ENCODE data around the gene SSR2. TPM values are rescaled to one million over a fixed set of nuclear protein-coding genes. Genes with fewer than 3 reads are reported as not detected.
A peak's percentile ranks its signal among the peaks of the same experiment; 100 is the strongest.
"Not testable (repeated sequence)": the region's sequence is repeated elsewhere in the genome, so short reads cannot be mapped to it uniquely, and the experiment has no call there.

Gene SSR2
- total and polyA plus RNA-seq, 2 donors: 251 to 262 TPM

GRCh38 chr1:155990005-155990739, 30.6 kb downstream of the SSR2 start:
- no peaks in the 10 kb centered on the region for H3K27me3 ChIP-seq (ENCODE audit: control insufficient read depth in 2 of 2, insufficient read depth in 1 of 2, low read length in 1 of 2)
- no peak overlapping the region for H3K4me3 ChIP-seq (ENCODE audit: low read length in 2 of 2)
- H3K27ac ChIP-seq (ENCODE audit: low read depth in 1 of 2, low read length in 1 of 2): no peak overlapping the region
- WGBS: 80% methylated on average over 6 of the region's 6 CpGs
- peak in 1 of 9 donors; percentile 39 for DNase-seq (ENCODE audit: low read depth in 6 of 9, low spot score in 9 of 9)
- no peaks in the 10 kb centered on the region for H3K36me3 ChIP-seq (ENCODE audit: control insufficient read depth in 2 of 2, insufficient read depth in 2 of 2, low read length in 1 of 2)
- H3K9me3 ChIP-seq (ENCODE audit: control insufficient read depth in 2 of 2, insufficient read depth in 1 of 2, low read length in 1 of 2): no peaks in the 10 kb centered on the region
- H3K4me1 ChIP-seq (ENCODE audit: control insufficient read depth in 2 of 2, insufficient read depth in 2 of 2, low read length in 2 of 2): peaks cover 0 to 13% of the 10 kb centered on the region in 2 donors

GRCh38 chr1:155989242-155990004, 31.3 kb downstream of the SSR2 start:
- peak in 6 of 9 donors; percentile 59 to 89 (median 79) for DNase-seq (ENCODE audit: low read depth in 6 of 9, low spot score in 9 of 9)
- no peak overlapping the region for H3K27ac ChIP-seq (ENCODE audit: low read depth in 1 of 2, low read length in 1 of 2)
- peaks cover 0 to 15% of the 10 kb centered on the region in 2 donors for H3K4me1 ChIP-seq (ENCODE audit: control insufficient read depth in 2 of 2, insufficient read depth in 2 of 2, low read length in 2 of 2)
- H3K27me3 ChIP-seq (ENCODE audit: control insufficient read depth in 2 of 2, insufficient read depth in 1 of 2, low read length in 1 of 2): no peaks in the 10 kb centered on the region
- H3K36me3 ChIP-seq (ENCODE audit: control insufficient read depth in 2 of 2, insufficient read depth in 2 of 2, low read length in 1 of 2): no peaks in the 10 kb centered on the region
- H3K4me3 ChIP-seq (ENCODE audit: low read length in 2 of 2): no peak overlapping the region
- WGBS: 57% methylated on average over 9 of the region's 9 CpGs
- no peaks in the 10 kb centered on the region for H3K9me3 ChIP-seq (ENCODE audit: control insufficient read depth in 2 of 2, insufficient read depth in 1 of 2, low read length in 1 of 2)

- not testable (repeated sequence) for H3K27ac ChIP-seq (ENCODE audit: low read depth in 1 of 2, low read length in 1 of 2); DNase-seq (ENCODE audit: low read depth in 6 of 9, low spot score in 9 of 9); H3K9me3 ChIP-seq (ENCODE audit: control insufficient read depth in 2 of 2, insufficient read depth in 1 of 2, low read length in 1 of 2); H3K4me3 ChIP-seq (ENCODE audit: low read length in 2 of 2); H3K36me3 ChIP-seq (ENCODE audit: control insufficient read depth in 2 of 2, insufficient read depth in 2 of 2, low read length in 1 of 2); H3K27me3 ChIP-seq (ENCODE audit: control insufficient read depth in 2 of 2, insufficient read depth in 1 of 2, low read length in 1 of 2)
- 97% methylated on average over 11 of the region's 11 CpGs for WGBS
- peaks cover 17 to 53% of the 10 kb centered on the region in 2 donors for H3K4me1 ChIP-seq (ENCODE audit: control insufficient read depth in 2 of 2, insufficient read depth in 2 of 2, low read length in 2 of 2)
Observed at GRCh38 chr1:155984903-155985645, 35.7 kb downstream of the SSR2 start.

DNA sequence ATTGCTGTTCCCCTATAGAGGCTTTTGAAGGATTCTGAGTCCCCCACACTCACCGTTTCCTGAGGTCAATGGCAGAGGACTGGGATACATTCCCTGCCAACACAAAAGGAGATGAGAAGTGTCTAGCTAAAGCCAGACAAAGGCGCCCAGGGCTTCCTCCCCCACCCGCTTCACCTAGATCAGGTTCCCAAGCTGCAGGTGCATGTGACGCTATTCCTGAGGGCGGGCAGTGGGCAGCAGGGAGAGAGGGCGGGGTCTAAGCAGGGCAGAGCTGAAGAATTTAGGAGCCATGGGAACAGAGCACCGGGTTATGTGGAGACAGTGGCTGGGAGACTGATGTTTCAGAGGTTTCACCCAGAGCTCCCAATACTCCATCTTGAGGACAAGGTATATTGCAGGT, 36.4 kb downstream of the SSR2 start:
- H3K36me3 ChIP-seq (ENCODE audit: control insufficient read depth in 2 of 2, insufficient read depth in 2 of 2, low read length in 1 of 2): peaks cover 0 to 2% of the 10 kb centered on the region in 2 donors
- H3K4me3 ChIP-seq (ENCODE audit: low read length in 2 of 2): no peak overlapping the region
- H3K4me1 ChIP-seq (ENCODE audit: control insufficient read depth in 2 of 2, insufficient read depth in 2 of 2, low read length in 2 of 2): peaks cover 24 to 56% of the 10 kb centered on the region in 2 donors
- no peaks in the 10 kb centered on the region for H3K9me3 ChIP-seq (ENCODE audit: control insufficient read depth in 2 of 2, insufficient read depth in 1 of 2, low read length in 1 of 2)
- no peak for DNase-seq (ENCODE audit: low read depth in 6 of 9, low spot score in 9 of 9)
- WGBS: 94% methylated on average over 7 of the region's 7 CpGs
- no peaks in the 10 kb centered on the region for H3K27me3 ChIP-seq (ENCODE audit: control insufficient read depth in 2 of 2, insufficient read depth in 1 of 2, low read length in 1 of 2)
- H3K27ac ChIP-seq (ENCODE audit: low read depth in 1 of 2, low read length in 1 of 2): no peak overlapping the region

- H3K4me3 ChIP-seq (ENCODE audit: low read length in 2 of 2): no peak overlapping the region
- DNase-seq (ENCODE audit: low read depth in 6 of 9, low spot score in 9 of 9): peak in 1 of 9 donors; percentile 22
Observed at GRCh38 chr1:155983191-155984024, 37.3 kb downstream of the SSR2 start.

GRCh38 chr1:155982106-155982505, 38.6 kb downstream of the SSR2 start:
- WGBS: 92% methylated on average over 7 of the region's 7 CpGs
- H3K9me3 ChIP-seq (ENCODE audit: control insufficient read depth in 2 of 2, insufficient read depth in 1 of 2, low read length in 1 of 2): peaks cover 0 to 7% of the 10 kb centered on the region in 2 donors
- H3K4me3 ChIP-seq (ENCODE audit: low read length in 2 of 2): no peak overlapping the region
- no peak for DNase-seq (ENCODE audit: low read depth in 6 of 9, low spot score in 9 of 9)
- H3K36me3 ChIP-seq (ENCODE audit: control insufficient read depth in 2 of 2, insufficient read depth in 2 of 2, low read length in 1 of 2): peaks cover 0 to 2% of the 10 kb centered on the region in 2 donors
- peaks cover 29 to 61% of the 10 kb centered on the region in 2 donors for H3K4me1 ChIP-seq (ENCODE audit: control insufficient read depth in 2 of 2, insufficient read depth in 2 of 2, low read length in 2 of 2)
- H3K27ac ChIP-seq (ENCODE audit: low read depth in 1 of 2, low read length in 1 of 2): no peak overlapping the region
- H3K27me3 ChIP-seq (ENCODE audit: control insufficient read depth in 2 of 2, insufficient read depth in 1 of 2, low read length in 1 of 2): no peaks in the 10 kb centered on the region

More at GRCh38 chr1:155983191-155984024, 37.3 kb downstream of the SSR2 start:
- H3K36me3 ChIP-seq (ENCODE audit: control insufficient read depth in 2 of 2, insufficient read depth in 2 of 2, low read length in 1 of 2): peaks cover 0 to 2% of the 10 kb centered on the region in 2 donors
- H3K9me3 ChIP-seq (ENCODE audit: control insufficient read depth in 2 of 2, insufficient read depth in 1 of 2, low read length in 1 of 2): peaks cover 0 to 6% of the 10 kb centered on the region in 2 donors
- H3K27me3 ChIP-seq (ENCODE audit: control insufficient read depth in 2 of 2, insufficient read depth in 1 of 2, low read length in 1 of 2): no peaks in the 10 kb centered on the region
- H3K27ac ChIP-seq (ENCODE audit: low read depth in 1 of 2, low read length in 1 of 2): peak overlapping the region; percentile 24 to 46
- peaks cover 29 to 60% of the 10 kb centered on the region in 2 donors for H3K4me1 ChIP-seq (ENCODE audit: control insufficient read depth in 2 of 2, insufficient read depth in 2 of 2, low read length in 2 of 2)
- 49% methylated on average over 4 of the region's 4 CpGs for WGBS

- Histone ChIP-seq H3K4me3 (ENCODE audit: low read length in 2 of 2) (no peak overlapping the region), H3K36me3 (ENCODE audit: control insufficient read depth in 2 of 2, insufficient read depth in 2 of 2, low read length in 1 of 2) (peaks cover 0 to 2% of the 10 kb centered on the region in 2 donors), H3K27me3 (ENCODE audit: control insufficient read depth in 2 of 2, insufficient read depth in 1 of 2, low read length in 1 of 2) (no peaks in the 10 kb centered on the region), H3K9me3 (ENCODE audit: control insufficient read depth in 2 of 2, insufficient read depth in 1 of 2, low read length in 1 of 2) (peaks cover 0 to 7% of the 10 kb centered on the region in 2 donors), H3K4me1 (ENCODE audit: control insufficient read depth in 2 of 2, insufficient read depth in 2 of 2, low read length in 2 of 2) (peaks cover 29 to 67% of the 10 kb centered on the region in 2 donors), H3K27ac (ENCODE audit: low read depth in 1 of 2, low read length in 1 of 2) (peak overlapping the region; percentile 48 to 71)
- 48% methylated on average over 6 of the region's 6 CpGs for WGBS
- DNase-seq (ENCODE audit: low read depth in 6 of 9, low spot score in 9 of 9): peak in 1 of 9 donors; percentile 77
Observed at GRCh38 chr1:155981266-155982088, 39.3 kb downstream of the SSR2 start.
